Measurements from ENCODE around the gene SORT1.

The SORT1 gene

GRCh38 chr1:109351457-109351856 is 46.3 kb downstream of the SORT1 start:
- H3K27me3 ChIP-seq (ENCODE audit: control insufficient read depth in 5 of 5, insufficient read depth in 4 of 5, low read length in 5 of 5): no peaks in the 10 kb centered on the region
- H3K9ac ChIP-seq (ENCODE audit: low read length in 5 of 5): no peak overlapping the region
- H3K4me3 ChIP-seq (ENCODE audit: low read depth in 1 of 5, low read length in 5 of 5): no peak overlapping the region
- peaks cover 0 to 11% (median 0%) of the 10 kb centered on the region in 5 donors for H3K4me1 ChIP-seq (ENCODE audit: control insufficient read depth in 5 of 5, insufficient read depth in 5 of 5, low read length in 5 of 5)
- no peak overlapping the region for H3K27ac ChIP-seq (ENCODE audit: low read depth, low read length)
- no peaks in the 10 kb centered on the region for H3K9me3 ChIP-seq (ENCODE audit: control insufficient read depth in 5 of 5, low read length in 5 of 5)
- H3K36me3 ChIP-seq (ENCODE audit: control insufficient read depth in 5 of 5, insufficient read depth in 5 of 5, low read length in 5 of 5): peaks cover 23 to 58% (median 54%) of the 10 kb centered on the region in 5 donors

GRCh38 chr1:109350655-109351054 is 47.1 kb downstream of the SORT1 start:
- H3K4me3 ChIP-seq (ENCODE audit: low read depth in 1 of 5, low read length in 5 of 5): no peak overlapping the region
- peaks cover 0 to 11% (median 0%) of the 10 kb centered on the region in 5 donors for H3K4me1 ChIP-seq (ENCODE audit: control insufficient read depth in 5 of 5, insufficient read depth in 5 of 5, low read length in 5 of 5)
- no peak overlapping the region for H3K27ac ChIP-seq (ENCODE audit: low read depth, low read length)
- no peaks in the 10 kb centered on the region for H3K27me3 ChIP-seq (ENCODE audit: control insufficient read depth in 5 of 5, insufficient read depth in 4 of 5, low read length in 5 of 5)
- H3K9ac ChIP-seq (ENCODE audit: low read length in 5 of 5): no peak overlapping the region
- peaks cover 23 to 61% (median 58%) of the 10 kb centered on the region in 5 donors for H3K36me3 ChIP-seq (ENCODE audit: control insufficient read depth in 5 of 5, insufficient read depth in 5 of 5, low read length in 5 of 5)
- no peaks in the 10 kb centered on the region for H3K9me3 ChIP-seq (ENCODE audit: control insufficient read depth in 5 of 5, low read length in 5 of 5)

- Histone ChIP-seq H3K4me1 (ENCODE audit: control insufficient read depth in 5 of 5, insufficient read depth in 5 of 5, low read length in 5 of 5) (peaks cover 0 to 11% (median 0%) of the 10 kb centered on the region in 5 donors), H3K9me3 (ENCODE audit: control insufficient read depth in 5 of 5, low read length in 5 of 5) (no peaks in the 10 kb centered on the region), H3K4me3 (ENCODE audit: low read depth in 1 of 5, low read length in 5 of 5) (no peak overlapping the region), H3K36me3 (ENCODE audit: control insufficient read depth in 5 of 5, insufficient read depth in 5 of 5, low read length in 5 of 5) (peaks cover 25 to 66% (median 58%) of the 10 kb centered on the region in 5 donors), H3K9ac (ENCODE audit: low read length in 5 of 5) (no peak overlapping the region), H3K27ac (ENCODE audit: low read depth, low read length) (no peak overlapping the region), H3K27me3 (ENCODE audit: control insufficient read depth in 5 of 5, insufficient read depth in 4 of 5, low read length in 5 of 5) (no peaks in the 10 kb centered on the region)
Observed at GRCh38 chr1:109350182-109350581, 47.5 kb downstream of the SORT1 start.

- peaks cover 34 to 79% (median 64%) of the 10 kb centered on the region in 5 donors for H3K36me3 ChIP-seq (ENCODE audit: control insufficient read depth in 5 of 5, insufficient read depth in 5 of 5, low read length in 5 of 5)
- no peak overlapping the region for H3K9ac ChIP-seq (ENCODE audit: low read length in 5 of 5)
- no peak overlapping the region for H3K4me3 ChIP-seq (ENCODE audit: low read depth in 1 of 5, low read length in 5 of 5)
- no peak overlapping the region for H3K27ac ChIP-seq (ENCODE audit: low read depth, low read length)
- no peaks in the 10 kb centered on the region for H3K9me3 ChIP-seq (ENCODE audit: control insufficient read depth in 5 of 5, low read length in 5 of 5)
- H3K4me1 ChIP-seq (ENCODE audit: control insufficient read depth in 5 of 5, insufficient read depth in 5 of 5, low read length in 5 of 5): peaks cover 0 to 6% (median 0%) of the 10 kb centered on the region in 5 donors
- H3K27me3 ChIP-seq (ENCODE audit: control insufficient read depth in 5 of 5, insufficient read depth in 4 of 5, low read length in 5 of 5): no peaks in the 10 kb centered on the region
Observed at GRCh38 chr1:109347511-109347910, 50.2 kb downstream of the SORT1 start.

GRCh38 chr1:109341944-109342930 is 55.5 kb downstream of the SORT1 start:
- no peak overlapping the region for H3K9ac ChIP-seq (ENCODE audit: low read length in 5 of 5)
- no peak overlapping the region for H3K27ac ChIP-seq (ENCODE audit: low read depth, low read length)
- H3K4me1 ChIP-seq (ENCODE audit: control insufficient read depth in 5 of 5, insufficient read depth in 5 of 5, low read length in 5 of 5): peaks cover 0 to 6% (median 0%) of the 10 kb centered on the region in 5 donors
- no peaks in the 10 kb centered on the region for H3K27me3 ChIP-seq (ENCODE audit: control insufficient read depth in 5 of 5, insufficient read depth in 4 of 5, low read length in 5 of 5)
- H3K4me3 ChIP-seq (ENCODE audit: low read depth in 1 of 5, low read length in 5 of 5): no peak overlapping the region
- H3K36me3 ChIP-seq (ENCODE audit: control insufficient read depth in 5 of 5, insufficient read depth in 5 of 5, low read length in 5 of 5): peaks cover 36 to 84% (median 69%) of the 10 kb centered on the region in 5 donors
- no peaks in the 10 kb centered on the region for H3K9me3 ChIP-seq (ENCODE audit: control insufficient read depth in 5 of 5, low read length in 5 of 5)

GRCh38 chr1:109338608-109339007 is 59.1 kb downstream of the SORT1 start:
- peaks cover 46 to 83% (median 76%) of the 10 kb centered on the region in 5 donors for H3K36me3 ChIP-seq (ENCODE audit: control insufficient read depth in 5 of 5, insufficient read depth in 5 of 5, low read length in 5 of 5)
- H3K4me1 ChIP-seq (ENCODE audit: control insufficient read depth in 5 of 5, insufficient read depth in 5 of 5, low read length in 5 of 5): peaks cover 0 to 6% (median 0%) of the 10 kb centered on the region in 5 donors
- H3K9ac ChIP-seq (ENCODE audit: low read length in 5 of 5): no peak overlapping the region
- no peak overlapping the region for H3K27ac ChIP-seq (ENCODE audit: low read depth, low read length)
- no peaks in the 10 kb centered on the region for H3K9me3 ChIP-seq (ENCODE audit: control insufficient read depth in 5 of 5, low read length in 5 of 5)
- no peaks in the 10 kb centered on the region for H3K27me3 ChIP-seq (ENCODE audit: control insufficient read depth in 5 of 5, insufficient read depth in 4 of 5, low read length in 5 of 5)
- H3K4me3 ChIP-seq (ENCODE audit: low read depth in 1 of 5, low read length in 5 of 5): no peak overlapping the region

GRCh38 chr1:109338091-109338490 is 59.6 kb downstream of the SORT1 start:
- Histone ChIP-seq H3K36me3 (ENCODE audit: control insufficient read depth in 5 of 5, insufficient read depth in 5 of 5, low read length in 5 of 5) (peaks cover 49 to 81% (median 77%) of the 10 kb centered on the region in 5 donors), H3K4me3 (ENCODE audit: low read depth in 1 of 5, low read length in 5 of 5) (no peak overlapping the region), H3K27me3 (ENCODE audit: control insufficient read depth in 5 of 5, insufficient read depth in 4 of 5, low read length in 5 of 5) (no peaks in the 10 kb centered on the region), H3K4me1 (ENCODE audit: control insufficient read depth in 5 of 5, insufficient read depth in 5 of 5, low read length in 5 of 5) (peaks cover 0 to 4% (median 0%) of the 10 kb centered on the region in 5 donors), H3K27ac (ENCODE audit: low read depth, low read length) (no peak overlapping the region), H3K9ac (ENCODE audit: low read length in 5 of 5) (no peak overlapping the region), H3K9me3 (ENCODE audit: control insufficient read depth in 5 of 5, low read length in 5 of 5) (no peaks in the 10 kb centered on the region)

- Histone ChIP-seq H3K9me3 (ENCODE audit: control insufficient read depth in 5 of 5, low read length in 5 of 5) (peaks cover 0 to 8% (median 3%) of the 10 kb centered on the region in 5 donors), H3K4me3 (ENCODE audit: low read depth in 1 of 5, low read length in 5 of 5) (no peak overlapping the region), H3K4me1 (ENCODE audit: control insufficient read depth in 5 of 5, insufficient read depth in 5 of 5, low read length in 5 of 5) (no peaks in the 10 kb centered on the region), H3K36me3 (ENCODE audit: control insufficient read depth in 5 of 5, insufficient read depth in 5 of 5, low read length in 5 of 5) (peaks cover 43 to 69% (median 67%) of the 10 kb centered on the region in 5 donors), H3K27ac (ENCODE audit: low read depth, low read length) (no peak overlapping the region), H3K27me3 (ENCODE audit: control insufficient read depth in 5 of 5, insufficient read depth in 4 of 5, low read length in 5 of 5) (no peaks in the 10 kb centered on the region), H3K9ac (ENCODE audit: low read length in 5 of 5) (no peak overlapping the region)
Observed at GRCh38 chr1:109335091-109335490, 62.6 kb downstream of the SORT1 start.

GRCh38 chr1:109331113-109331512 is 66.6 kb downstream of the SORT1 start:
- H3K36me3 ChIP-seq (ENCODE audit: control insufficient read depth in 5 of 5, insufficient read depth in 5 of 5, low read length in 5 of 5): peaks cover 33 to 69% (median 60%) of the 10 kb centered on the region in 5 donors

GRCh38 chr1:109327285-109327684 is 70.4 kb downstream of the SORT1 start:
- H3K4me1 ChIP-seq (ENCODE audit: control insufficient read depth in 5 of 5, insufficient read depth in 5 of 5, low read length in 5 of 5): no peaks in the 10 kb centered on the region
- H3K36me3 ChIP-seq (ENCODE audit: control insufficient read depth in 5 of 5, insufficient read depth in 5 of 5, low read length in 5 of 5): peaks cover 35 to 62% (median 59%) of the 10 kb centered on the region in 5 donors
- peaks cover 0 to 8% (median 3%) of the 10 kb centered on the region in 5 donors for H3K9me3 ChIP-seq (ENCODE audit: control insufficient read depth in 5 of 5, low read length in 5 of 5)
- H3K4me3 ChIP-seq (ENCODE audit: low read depth in 1 of 5, low read length in 5 of 5): no peak overlapping the region
- no peak overlapping the region for H3K27ac ChIP-seq (ENCODE audit: low read depth, low read length)
- no peak overlapping the region for H3K9ac ChIP-seq (ENCODE audit: low read length in 5 of 5)
- no peaks in the 10 kb centered on the region for H3K27me3 ChIP-seq (ENCODE audit: control insufficient read depth in 5 of 5, insufficient read depth in 4 of 5, low read length in 5 of 5)

More at GRCh38 chr1:109331113-109331512, 66.6 kb downstream of the SORT1 start:
- H3K9ac ChIP-seq (ENCODE audit: low read length in 5 of 5): no peak overlapping the region
- no peak overlapping the region for H3K27ac ChIP-seq (ENCODE audit: low read depth, low read length)
- peaks cover 0 to 8% (median 3%) of the 10 kb centered on the region in 5 donors for H3K9me3 ChIP-seq (ENCODE audit: control insufficient read depth in 5 of 5, low read length in 5 of 5)
- H3K27me3 ChIP-seq (ENCODE audit: control insufficient read depth in 5 of 5, insufficient read depth in 4 of 5, low read length in 5 of 5): no peaks in the 10 kb centered on the region
- no peak overlapping the region for H3K4me3 ChIP-seq (ENCODE audit: low read depth in 1 of 5, low read length in 5 of 5)
- H3K4me1 ChIP-seq (ENCODE audit: control insufficient read depth in 5 of 5, insufficient read depth in 5 of 5, low read length in 5 of 5): no peaks in the 10 kb centered on the region
